Activated T-cell treated with anti-CD3 and anti-CD28 coated beads, Interleukin-2, amount 50 U/mL, for 24 hours (primary cell): ENCODE measurements around the gene SLC9A2.

ENCODE experiments used
- DNase-seq: peaks from one replicate; pipeline ENCODE4 v3.0.0-alpha.2; 2020
- H3K27ac Mint-ChIP-seq: 2 replicates; pipeline ENCODE4 v1.8.0; 2020; ENCODE audit warnings: mild to moderate bottlenecking, mixed read lengths
- H3K27me3 Mint-ChIP-seq: 2 replicates; pipeline ENCODE4 v1.8.0; 2020; ENCODE audit warnings: mixed read lengths
- H3K36me3 Mint-ChIP-seq: 2 replicates; pipeline ENCODE4 v1.8.0; 2020; ENCODE audit warnings: low read depth, mixed read lengths
- H3K4me1 Mint-ChIP-seq: 2 replicates; pipeline ENCODE4 v1.8.0; 2020; ENCODE audit warnings: low read depth, mixed read lengths
- H3K4me3 Mint-ChIP-seq: 2 replicates; pipeline ENCODE4 v1.8.0; 2020; ENCODE audit warnings: mild to moderate bottlenecking, moderate library complexity, mixed read lengths
- H3K9me3 Mint-ChIP-seq: 2 replicates; pipeline ENCODE4 v1.8.0; 2020; ENCODE audit warnings: mixed read lengths

The SLC9A2 gene

GRCh38 chr2:102718387-102719316 is 99.3 kb downstream of the SLC9A2 start:
- Mint-ChIP-seq H3K9me3 (no peaks in the 10 kb centered on the region), H3K4me3 (no peak overlapping the region), H3K27me3 (no peaks in the 10 kb centered on the region), H3K36me3 (peaks cover 76% of the 10 kb centered on the region), H3K4me1 (no peaks in the 10 kb centered on the region), H3K27ac (no peak overlapping the region)
- no peak for DNase-seq

- H3K4me3 Mint-ChIP-seq = no peak overlapping the region
- H3K4me1 Mint-ChIP-seq = peaks cover 5% of the 10 kb centered on the region
- no peak overlapping the region for H3K27ac Mint-ChIP-seq
- no peaks in the 10 kb centered on the region for H3K9me3 Mint-ChIP-seq
- no peak for DNase-seq
- H3K36me3 Mint-ChIP-seq = peaks cover 94% of the 10 kb centered on the region
- H3K27me3 Mint-ChIP-seq = no peaks in the 10 kb centered on the region
Measured at GRCh38 chr2:102724016-102724490, 104.7 kb downstream of the SLC9A2 start.

GRCh38 chr2:102724553-102724952 is 105.2 kb downstream of the SLC9A2 start:
- H3K4me3 Mint-ChIP-seq = no peak overlapping the region

GRCh38 chr2:102726128-102727087 is 107.1 kb downstream of the SLC9A2 start:
- Mint-ChIP-seq H3K9me3 (no peaks in the 10 kb centered on the region), H3K27me3 (no peaks in the 10 kb centered on the region), H3K36me3 (peaks cover 87% of the 10 kb centered on the region), H3K4me3 (no peak overlapping the region), H3K4me1 (peaks cover 5% of the 10 kb centered on the region), H3K27ac (peak overlapping the region; percentile 13)
- no peak for DNase-seq

More at GRCh38 chr2:102724553-102724952, 105.2 kb downstream of the SLC9A2 start:
- Mint-ChIP-seq H3K27ac (no peak overlapping the region), H3K4me1 (peaks cover 5% of the 10 kb centered on the region), H3K36me3 (peaks cover 92% of the 10 kb centered on the region), H3K27me3 (no peaks in the 10 kb centered on the region), H3K9me3 (no peaks in the 10 kb centered on the region)
- DNase-seq = no peak

GRCh38 chr2:102735416-102736109 is 116.2 kb downstream of the SLC9A2 start:
- DNase-seq = no peak
- Mint-ChIP-seq H3K36me3 (peaks cover 27% of the 10 kb centered on the region), H3K4me3 (peak overlapping the region; percentile 96), H3K27ac (peak overlapping the region; percentile 94), H3K27me3 (no peaks in the 10 kb centered on the region), H3K4me1 (peaks cover 42% of the 10 kb centered on the region), H3K9me3 (no peaks in the 10 kb centered on the region)

- Mint-ChIP-seq H3K9me3 (no peaks in the 10 kb centered on the region), H3K27ac (peak overlapping the region; percentile 94), H3K36me3 (peaks cover 22% of the 10 kb centered on the region), H3K4me1 (peaks cover 42% of the 10 kb centered on the region), H3K27me3 (no peaks in the 10 kb centered on the region), H3K4me3 (peak overlapping the region; percentile 96)
- no peak for DNase-seq
Measured at GRCh38 chr2:102736110-102736409, 116.7 kb downstream of the SLC9A2 start.

GRCh38 chr2:102736410-102737409 is 117.4 kb downstream of the SLC9A2 start:
- no peaks in the 10 kb centered on the region for H3K27me3 Mint-ChIP-seq
- DNase-seq = peak; percentile 92
- H3K27ac Mint-ChIP-seq = peak overlapping the region; percentile 94
- H3K4me3 Mint-ChIP-seq = peak overlapping the region; percentile 96
- peaks cover 42% of the 10 kb centered on the region for H3K4me1 Mint-ChIP-seq
- no peaks in the 10 kb centered on the region for H3K9me3 Mint-ChIP-seq
- peaks cover 17% of the 10 kb centered on the region for H3K36me3 Mint-ChIP-seq

GRCh38 chr2:102737431-102737830 is 118.1 kb downstream of the SLC9A2 start:
- peak overlapping the region; percentile 96 for H3K4me3 Mint-ChIP-seq
- H3K36me3 Mint-ChIP-seq = peaks cover 11% of the 10 kb centered on the region
- peaks cover 42% of the 10 kb centered on the region for H3K4me1 Mint-ChIP-seq
- H3K27me3 Mint-ChIP-seq = no peaks in the 10 kb centered on the region
- peak overlapping the region; percentile 94 for H3K27ac Mint-ChIP-seq
- H3K9me3 Mint-ChIP-seq = no peaks in the 10 kb centered on the region
- no peak for DNase-seq

GRCh38 chr2:102743259-102743658 is 123.9 kb downstream of the SLC9A2 start:
- H3K27ac Mint-ChIP-seq = no peak overlapping the region
- H3K36me3 Mint-ChIP-seq = no peaks in the 10 kb centered on the region
- H3K4me1 Mint-ChIP-seq = no peaks in the 10 kb centered on the region
- H3K9me3 Mint-ChIP-seq = no peaks in the 10 kb centered on the region
- no peak for DNase-seq
- no peak overlapping the region for H3K4me3 Mint-ChIP-seq
- H3K27me3 Mint-ChIP-seq = no peaks in the 10 kb centered on the region

GRCh38 chr2:102748107-102748506 is 128.8 kb downstream of the SLC9A2 start:
- no peaks in the 10 kb centered on the region for H3K9me3 Mint-ChIP-seq
- DNase-seq = no peak
- H3K27me3 Mint-ChIP-seq = no peaks in the 10 kb centered on the region
- no peak overlapping the region for H3K4me3 Mint-ChIP-seq
- no peaks in the 10 kb centered on the region for H3K36me3 Mint-ChIP-seq
- H3K27ac Mint-ChIP-seq = no peak overlapping the region
- H3K4me1 Mint-ChIP-seq = no peaks in the 10 kb centered on the region

GRCh38 chr2:102749938-102750337 is 130.6 kb downstream of the SLC9A2 start:
- DNase-seq = no peak
- H3K27ac Mint-ChIP-seq = no peak overlapping the region
- no peaks in the 10 kb centered on the region for H3K27me3 Mint-ChIP-seq
- no peak overlapping the region for H3K4me3 Mint-ChIP-seq
- no peaks in the 10 kb centered on the region for H3K9me3 Mint-ChIP-seq
- H3K36me3 Mint-ChIP-seq = no peaks in the 10 kb centered on the region
- H3K4me1 Mint-ChIP-seq = no peaks in the 10 kb centered on the region

GRCh38 chr2:102753563-102754159 is 134.3 kb downstream of the SLC9A2 start:
- Mint-ChIP-seq H3K4me1 (no peaks in the 10 kb centered on the region), H3K4me3 (no peak overlapping the region), H3K36me3 (peaks cover 3% of the 10 kb centered on the region), H3K27ac (no peak overlapping the region), H3K9me3 (no peaks in the 10 kb centered on the region), H3K27me3 (no peaks in the 10 kb centered on the region)
- no peak for DNase-seq
